Activated CD8-positive, alpha-beta memory T cell treated with anti-CD3 and anti-CD28 coated beads, Interleukin-2, amount 50 U/mL, for 24 hours (primary cell): Measurements from ENCODE around the gene KCNQ5.

Experiments used
- DNase-seq: peaks from one replicate; pipeline ENCODE4 v3.0.0-alpha.2; 2020; ENCODE audit errors: extremely low read depth

The KCNQ5 gene

DNA sequence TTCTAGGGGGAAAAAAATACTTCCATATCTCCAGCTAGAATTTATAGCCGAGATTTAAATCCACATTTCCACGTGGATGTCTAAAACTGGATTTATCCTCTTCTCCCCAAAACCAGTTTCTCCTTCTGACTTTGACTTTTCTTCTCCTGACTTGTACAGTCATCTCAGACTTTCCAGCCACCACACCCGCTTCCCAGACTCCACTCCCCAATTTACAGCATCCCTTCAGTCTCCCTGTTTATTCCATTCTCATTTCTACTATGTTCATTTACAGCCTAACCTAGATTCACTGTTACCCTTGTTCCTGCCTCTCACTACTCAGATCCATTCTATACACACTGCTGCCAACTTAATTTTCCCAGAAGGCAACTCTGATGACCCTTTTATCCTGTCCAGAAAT lies 378.6 kb downstream of the KCNQ5 start:
- DNase-seq = no peak

- DNase-seq = no peak
Measured at GRCh38 chr6:73002588-73002987, 380.7 kb downstream of the KCNQ5 start.

GRCh38 chr6:73003302-73003701 lies 381.4 kb downstream of the KCNQ5 start:
- no peak for DNase-seq

DNA sequence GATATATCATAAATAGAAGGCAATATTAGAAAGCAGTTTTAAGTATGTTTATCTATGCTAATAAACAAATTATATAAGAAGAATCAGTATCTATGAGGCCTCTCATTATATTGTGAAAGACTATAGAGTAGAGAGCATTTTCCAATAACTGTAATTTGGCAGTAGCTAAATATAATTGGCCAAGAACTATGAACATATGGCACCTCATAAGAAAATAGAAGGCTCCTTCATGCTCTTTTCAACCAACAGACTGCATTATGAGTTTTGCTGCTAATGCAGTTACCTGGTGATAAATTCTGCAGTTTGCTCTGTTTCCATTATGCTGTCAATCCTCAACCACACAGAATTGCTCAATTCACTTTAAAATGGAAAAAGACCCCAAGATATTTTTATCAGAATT lies 382.4 kb downstream of the KCNQ5 start:
- DNase-seq = no peak

- no peak for DNase-seq
Measured at GRCh38 chr6:73004861-73005260, 383.0 kb downstream of the KCNQ5 start.

DNA sequence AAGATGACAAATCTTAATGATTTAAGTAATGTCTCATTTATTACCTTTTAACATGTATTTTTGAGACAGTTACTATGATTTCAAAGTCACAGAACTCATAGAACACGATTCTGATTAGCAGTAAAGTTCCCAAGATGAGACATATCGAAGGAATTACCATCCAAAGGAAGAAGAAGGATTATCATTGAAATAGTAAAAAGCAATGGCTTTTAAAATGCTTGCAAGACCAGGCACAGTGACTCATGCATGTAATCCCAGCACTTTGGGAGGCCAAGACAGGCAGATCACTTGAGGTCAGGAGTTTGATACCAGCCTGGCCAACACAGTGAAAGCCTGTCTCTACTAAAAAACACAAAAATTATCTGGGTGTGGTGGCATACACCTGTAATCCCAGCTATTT lies 384.3 kb downstream of the KCNQ5 start:
- no peak for DNase-seq

DNA sequence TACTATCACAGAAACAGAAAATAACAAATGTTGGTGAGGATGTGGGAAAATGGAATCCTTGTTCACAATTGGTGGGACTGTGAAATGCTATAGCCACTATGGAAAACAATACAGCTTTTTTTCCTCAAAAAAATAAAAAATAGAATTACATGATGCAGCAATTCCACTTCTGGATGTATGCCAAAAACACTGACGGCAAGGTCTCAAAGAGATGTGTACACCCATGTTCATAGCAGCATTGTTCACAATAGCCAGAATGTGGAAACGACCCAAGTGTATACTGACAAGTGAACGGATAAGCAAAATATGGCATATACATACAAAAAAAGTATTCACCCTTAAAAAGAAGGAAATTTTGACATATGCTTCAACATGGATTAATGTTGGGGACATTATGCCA lies 390.1 kb downstream of the KCNQ5 start:
- DNase-seq = no peak

DNA sequence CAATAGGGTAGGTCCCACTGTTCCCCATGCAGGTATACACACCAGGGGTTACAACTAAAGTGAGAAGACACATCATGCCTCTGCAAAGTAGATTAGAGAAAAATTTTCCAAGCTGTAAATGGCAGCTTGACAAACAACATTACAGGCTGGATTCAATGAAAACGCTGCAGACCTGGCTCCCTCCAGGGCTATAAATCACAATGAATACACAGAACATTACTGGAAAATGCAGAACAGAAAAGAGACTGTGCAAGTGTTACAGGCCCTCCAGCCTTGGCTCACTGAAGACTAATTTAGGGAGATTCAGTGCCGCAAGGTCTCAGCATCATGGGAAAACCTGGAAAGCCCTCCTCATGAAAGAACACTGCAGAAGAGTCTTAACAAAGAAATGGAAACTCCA lies 395.6 kb downstream of the KCNQ5 start:
- DNase-seq = no peak

GRCh38 chr6:73024598-73024997 lies 402.7 kb downstream of the KCNQ5 start:
- no peak for DNase-seq

GRCh38 chr6:73027691-73028090 lies 405.8 kb downstream of the KCNQ5 start:
- no peak for DNase-seq

DNA sequence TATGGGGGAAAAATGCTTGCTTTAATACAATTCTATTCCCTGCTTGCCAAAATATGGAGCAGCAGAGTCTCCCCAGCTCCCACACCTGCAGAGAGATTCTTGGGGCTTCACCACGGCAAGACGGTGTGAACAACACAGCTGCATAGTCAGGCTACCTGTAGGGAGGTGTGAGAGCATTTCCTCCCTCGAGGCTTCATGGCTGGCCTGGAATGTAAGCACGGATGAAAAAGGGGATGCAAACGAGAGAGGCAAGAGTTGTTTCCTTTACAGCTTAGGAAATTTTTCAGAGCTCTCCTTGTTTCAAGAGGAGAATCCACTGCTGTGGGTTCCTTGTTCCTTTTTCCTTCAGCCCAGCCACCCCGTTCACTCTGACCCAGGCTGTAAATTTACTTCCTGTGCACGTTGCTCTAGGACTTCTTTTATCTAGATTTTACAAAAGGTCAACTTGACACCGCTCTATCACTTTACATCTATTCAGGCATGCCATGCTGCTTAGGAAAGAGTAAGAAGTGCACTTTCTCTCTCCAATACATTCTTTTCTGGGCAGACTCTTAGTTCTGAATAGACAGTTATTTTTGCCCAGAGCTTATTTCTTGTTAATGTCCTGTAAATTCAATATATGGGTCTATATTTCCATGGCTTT lies 406.4 kb downstream of the KCNQ5 start:
- no peak for DNase-seq

DNA sequence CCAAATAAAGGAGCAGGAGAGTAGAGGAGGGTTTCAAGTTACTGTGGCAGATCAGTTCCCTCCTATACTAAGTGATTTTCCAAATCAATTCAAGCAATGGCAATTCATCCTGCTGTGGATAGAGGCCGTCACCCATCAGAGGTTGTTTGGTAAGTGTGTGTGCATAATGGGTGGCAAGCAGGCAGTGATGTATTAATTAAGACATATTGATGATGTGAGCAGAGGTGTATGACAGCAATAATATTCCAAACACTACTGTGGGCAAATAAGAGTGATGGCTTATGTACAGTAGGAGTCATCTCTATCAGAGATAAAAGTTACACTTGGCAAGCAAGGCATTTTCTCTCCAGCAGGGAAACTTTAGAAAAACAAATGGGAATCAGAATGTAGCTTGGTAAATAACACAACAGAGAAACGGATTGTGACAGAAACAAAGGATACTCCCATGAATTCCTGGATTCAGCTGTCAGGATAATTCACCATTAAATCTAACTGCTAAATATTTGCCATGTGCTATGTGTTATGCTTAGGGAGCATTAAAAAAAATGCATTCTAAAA lies 407.1 kb downstream of the KCNQ5 start:
- DNase-seq = no peak

DNA sequence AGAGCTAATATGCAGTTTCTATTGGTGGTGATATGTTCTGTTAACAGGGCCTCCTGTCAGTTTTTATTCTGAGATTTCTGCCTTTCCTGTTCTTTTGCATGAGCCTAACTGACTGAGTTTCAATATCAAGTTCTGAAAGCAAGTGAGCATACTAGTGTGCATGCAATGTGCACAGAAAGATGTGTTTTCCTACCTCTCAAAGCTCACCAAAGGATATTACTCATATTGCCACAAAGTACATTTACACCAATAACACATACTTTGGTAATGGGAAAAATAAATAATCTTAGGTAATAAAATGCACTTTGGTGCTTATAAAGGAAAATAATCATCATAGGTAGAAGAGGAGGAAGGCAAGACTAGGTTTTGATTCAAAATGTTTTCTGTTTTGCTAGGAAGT lies 408.4 kb downstream of the KCNQ5 start:
- no peak for DNase-seq

GRCh38 chr6:73030791-73031782 lies 409.2 kb downstream of the KCNQ5 start:
- no peak for DNase-seq

DNA sequence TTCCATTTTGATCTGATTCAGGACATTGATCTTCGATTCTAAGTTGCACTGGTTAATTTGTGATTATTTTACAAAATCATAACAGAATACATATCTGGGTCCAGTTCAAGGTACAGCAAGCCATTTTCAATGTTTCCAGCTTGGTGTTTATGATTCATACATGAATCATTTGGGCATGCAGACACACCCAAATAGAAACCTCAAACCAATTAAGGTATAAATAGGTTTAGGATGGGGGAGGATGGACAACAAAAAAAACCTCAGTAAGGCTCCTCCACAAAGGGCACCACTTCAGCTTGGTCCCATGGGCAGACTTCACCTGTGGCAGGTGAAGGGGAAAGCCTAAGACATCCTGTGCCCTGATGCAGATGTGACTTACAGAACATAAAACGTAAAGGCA lies 410.7 kb downstream of the KCNQ5 start:
- no peak for DNase-seq

DNA sequence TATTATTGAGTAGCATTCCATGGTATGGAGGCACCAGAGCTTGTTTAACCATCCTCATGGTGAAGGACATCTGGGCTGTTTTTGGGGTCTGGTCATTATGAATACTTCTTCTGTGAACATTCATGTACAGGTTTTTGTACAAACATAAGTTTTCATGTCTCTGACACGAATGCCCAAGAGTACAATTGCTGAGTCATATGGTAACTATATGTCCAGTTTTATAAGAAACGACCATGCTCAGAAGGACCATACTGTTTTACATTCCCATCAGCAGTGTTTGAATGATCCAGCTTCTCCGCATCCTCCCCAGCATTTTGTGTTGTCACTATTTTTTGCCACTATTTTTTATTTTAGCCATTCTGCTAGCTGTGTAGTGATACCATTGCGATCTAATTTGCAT lies 414.8 kb downstream of the KCNQ5 start:
- no peak for DNase-seq

DNA sequence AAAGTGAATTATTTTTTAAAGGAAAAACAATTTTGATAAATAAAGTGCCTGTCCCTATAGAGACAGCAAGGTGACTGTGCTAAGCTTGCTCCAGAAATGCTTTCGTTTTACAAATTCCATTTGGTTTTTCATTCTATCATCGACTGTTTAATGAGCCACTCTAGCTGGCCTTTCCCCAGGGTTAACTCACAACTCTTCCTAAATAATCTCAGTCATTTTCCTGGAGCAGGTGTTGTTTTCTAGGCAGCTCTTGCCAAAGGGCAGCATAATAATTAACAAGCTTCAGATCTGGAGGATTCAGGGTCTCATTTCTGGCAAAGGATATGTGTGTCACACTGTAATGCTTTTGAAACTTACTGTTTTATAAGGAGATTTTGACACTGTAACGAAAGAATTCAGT lies 419.2 kb downstream of the KCNQ5 start:
- DNase-seq = no peak

GRCh38 chr6:73042892-73043291 lies 421.0 kb downstream of the KCNQ5 start:
- DNase-seq = no peak

DNA sequence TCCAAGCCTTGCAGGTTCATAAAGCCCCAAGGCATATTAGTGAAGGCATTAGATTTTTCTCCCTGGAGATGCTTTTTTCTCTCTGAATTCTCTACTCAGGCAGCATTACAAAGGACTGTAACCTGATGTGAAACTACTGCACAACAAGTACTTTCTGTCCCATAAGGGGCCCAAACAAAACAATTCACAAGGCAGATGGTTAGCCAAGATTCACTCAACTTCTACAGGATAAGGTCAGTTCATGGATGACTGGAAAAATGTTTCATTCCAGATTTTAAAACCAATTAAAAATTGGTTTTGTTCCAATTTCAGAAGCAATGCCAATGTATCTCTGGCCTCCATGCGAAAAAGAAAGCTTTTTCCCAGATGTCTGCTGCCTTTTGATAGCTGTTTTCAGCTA lies 421.6 kb downstream of the KCNQ5 start:
- DNase-seq = no peak

GRCh38 chr6:73045609-73046008 lies 423.7 kb downstream of the KCNQ5 start:
- DNase-seq = no peak

- no peak for DNase-seq
Measured at GRCh38 chr6:73047801-73048200, 425.9 kb downstream of the KCNQ5 start.

DNA sequence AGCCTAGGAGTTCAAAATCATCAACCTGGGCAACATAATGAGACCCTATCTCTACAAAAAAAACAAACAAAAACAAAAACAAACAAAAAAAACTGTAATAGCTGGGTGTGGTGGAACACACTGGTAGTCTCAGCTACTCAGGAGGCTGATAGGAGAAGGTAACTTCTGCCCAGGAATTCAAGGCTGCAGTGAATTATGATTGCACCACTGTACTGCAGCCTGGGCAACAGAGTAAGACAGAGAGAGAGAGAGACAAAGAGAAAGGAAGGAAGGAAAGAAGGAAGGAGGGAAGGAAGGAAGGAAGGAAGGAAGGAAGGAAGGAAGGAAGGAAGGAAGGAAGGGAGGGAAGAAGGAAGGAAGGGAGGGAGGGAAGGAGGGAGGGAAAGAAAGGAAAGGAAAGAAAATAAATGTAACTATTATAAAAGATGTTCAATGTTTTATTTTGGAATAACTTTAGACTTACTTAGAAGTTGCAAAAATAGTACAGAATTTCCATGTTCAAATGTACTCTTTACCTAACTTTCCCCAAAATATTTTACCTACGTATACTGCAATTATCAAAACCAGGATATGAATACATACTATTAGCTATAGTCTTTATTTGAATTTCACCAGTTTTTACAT lies 428.2 kb downstream of the KCNQ5 start:
- no peak for DNase-seq
